HL-60/S4 (cell line): ENCODE data around the gene ZNF716.
"Not testable (repeated sequence)": the region's sequence is repeated elsewhere in the genome, so short reads cannot be mapped to it uniquely, and the experiment has no call there.

ENCODE experiments used
- in situ Hi-C: fragments of 300-500 bp; cut with MboI; formaldehyde crosslinking; loops from 2 replicates; pipeline ENCODE4 v1.14.3; 2022; ENCODE audit warnings: low sequenced_read_pairs

Gene ZNF716

DNA sequence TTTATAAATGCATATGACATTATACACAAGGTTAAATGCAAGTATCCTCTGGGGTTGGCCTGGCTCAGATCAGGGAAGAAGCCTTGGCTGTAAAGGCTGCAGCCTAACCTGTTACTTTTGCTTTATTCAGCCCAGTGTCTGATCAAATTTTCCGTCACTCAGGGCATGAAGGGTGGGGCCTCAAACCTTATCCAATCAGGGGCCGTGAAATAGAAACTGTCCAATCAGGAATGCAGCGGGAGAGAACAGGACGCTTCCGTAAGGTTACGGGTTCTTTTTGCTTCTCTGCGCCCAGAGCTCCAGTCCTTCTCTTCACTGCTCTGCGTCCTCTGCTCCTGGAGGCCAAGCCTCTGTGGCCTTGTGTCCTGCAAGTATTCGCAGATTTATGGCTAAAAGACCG is at the start of gene ZNF716:
Gene ZNF716 (plus strand): TSS at position 274 of the 400 bp plus-strand sequence. CDS start 112 bp downstream, at position 386.
- in situ Hi-C loops: no loop called here

DNA sequence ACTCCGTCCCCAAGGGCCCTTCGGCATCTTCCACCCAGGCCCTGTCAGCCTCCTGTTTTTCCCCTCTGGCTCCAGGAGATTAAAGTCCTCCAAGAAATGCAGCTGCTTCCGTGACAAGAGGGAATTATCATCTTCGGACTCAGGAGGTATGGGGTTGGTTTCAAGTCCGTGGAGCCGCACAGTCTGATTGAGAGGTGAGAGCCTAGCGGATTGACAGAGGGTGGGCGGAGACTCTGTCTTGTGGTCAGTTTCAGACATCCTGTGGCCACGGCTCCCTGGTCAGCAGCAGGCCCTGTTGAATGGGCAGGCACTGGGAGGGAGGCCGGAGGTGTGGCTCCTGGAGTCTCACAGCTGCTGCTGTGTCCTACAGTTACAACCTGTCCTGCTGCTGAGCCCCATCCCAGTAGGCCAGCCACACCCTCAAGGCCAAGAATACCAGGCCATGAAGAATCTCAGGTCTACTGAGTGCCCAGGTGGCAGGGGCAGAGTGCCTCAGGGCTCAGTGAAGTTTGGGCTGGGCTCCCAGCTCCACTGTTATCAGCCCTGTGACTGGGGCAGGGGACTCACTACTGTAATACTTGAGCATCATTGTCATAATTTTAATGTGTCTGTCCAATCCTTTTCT is 49.3 kb upstream of the ZNF716 start:
- in situ Hi-C loops: no loop called here

DNA sequence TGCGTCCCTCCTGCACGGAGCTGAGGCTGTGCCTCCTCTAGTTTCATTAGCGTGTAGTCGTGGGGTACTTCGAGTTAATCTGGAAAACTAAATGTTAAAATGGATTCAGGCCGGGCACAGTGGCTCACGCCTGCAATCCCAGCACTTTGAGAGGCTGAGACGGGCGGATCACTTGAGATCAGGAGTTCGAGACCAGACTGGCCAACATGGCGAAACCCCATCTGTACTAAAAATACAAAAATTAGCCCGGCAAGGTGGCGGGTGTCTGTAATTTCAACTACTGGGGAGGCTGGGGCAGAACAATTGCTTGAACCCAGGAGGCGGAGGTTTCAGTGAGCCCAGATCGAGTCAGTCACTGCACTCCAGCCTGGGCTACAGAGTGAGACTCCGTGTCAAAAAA is 46.9 kb upstream of the ZNF716 start:
- in situ Hi-C loops: not testable (repeated sequence)

DNA sequence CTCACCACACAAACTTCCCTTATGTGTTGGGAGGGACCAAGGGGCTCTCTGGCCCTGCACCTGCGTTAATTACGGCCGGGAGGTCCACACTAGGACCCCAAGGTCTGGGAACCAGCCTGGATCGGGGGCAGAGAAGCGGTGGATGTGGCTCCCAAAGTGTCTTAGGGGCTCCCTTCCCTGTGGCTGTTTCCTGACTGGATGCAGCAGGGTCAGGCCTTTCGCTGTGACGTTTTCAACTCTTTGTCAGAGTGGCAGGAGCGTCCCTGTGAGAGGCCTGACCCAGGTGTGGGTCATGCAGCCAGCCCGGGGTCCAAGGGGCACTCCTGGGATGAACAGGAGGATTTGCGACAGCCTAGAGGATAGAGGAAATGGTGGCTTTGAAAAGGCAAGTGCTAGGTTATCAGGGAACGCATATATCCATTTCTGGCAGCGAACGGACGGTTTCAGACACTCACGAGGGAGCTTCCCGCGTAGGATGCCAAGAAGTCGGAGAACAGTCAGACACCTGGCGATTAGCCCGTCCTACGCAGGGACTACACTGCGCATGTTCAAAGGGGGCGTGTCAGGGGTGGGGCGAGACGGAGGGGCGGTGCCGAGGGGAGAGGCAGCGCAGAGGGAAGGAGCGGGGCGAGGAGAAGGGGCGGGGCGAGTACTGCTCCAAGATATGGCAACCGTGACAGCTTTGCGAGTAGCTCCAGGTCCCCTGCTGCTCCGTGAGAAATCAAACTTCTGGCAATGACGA is 46.2 kb upstream of the ZNF716 start:
- in situ Hi-C loops: no loop called here

DNA sequence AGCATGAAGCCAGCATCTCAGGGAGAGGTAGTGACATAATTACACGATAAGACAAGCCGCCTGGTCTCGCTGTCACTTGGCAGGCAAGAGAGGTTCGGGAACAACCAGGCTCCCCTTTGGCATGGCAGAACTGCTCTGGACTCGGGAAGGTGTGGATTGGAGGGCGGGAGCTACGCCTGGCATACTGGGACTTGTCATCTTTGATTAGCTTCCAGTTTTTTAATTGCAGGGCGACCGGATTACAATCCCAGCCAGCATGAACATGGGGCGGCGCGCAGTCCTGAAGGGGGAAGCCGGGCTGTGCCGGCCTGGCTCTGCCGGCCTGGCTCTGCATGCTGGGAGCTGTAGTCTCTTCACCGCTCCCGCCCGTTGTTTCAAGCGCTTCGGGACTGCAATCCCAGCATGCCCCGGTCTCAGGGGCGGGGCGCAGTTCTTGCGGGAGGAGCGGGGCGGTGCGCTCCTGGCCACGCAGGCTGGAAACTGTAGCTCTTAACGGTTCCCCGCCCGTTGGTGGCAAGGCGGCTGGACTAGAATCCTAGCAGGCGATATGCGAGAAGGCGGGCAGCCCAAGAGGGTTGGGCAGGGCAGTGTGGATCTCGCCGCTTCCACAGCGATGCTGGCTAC is 45.5 kb upstream of the ZNF716 start:
- in situ Hi-C loops: no loop called here

DNA sequence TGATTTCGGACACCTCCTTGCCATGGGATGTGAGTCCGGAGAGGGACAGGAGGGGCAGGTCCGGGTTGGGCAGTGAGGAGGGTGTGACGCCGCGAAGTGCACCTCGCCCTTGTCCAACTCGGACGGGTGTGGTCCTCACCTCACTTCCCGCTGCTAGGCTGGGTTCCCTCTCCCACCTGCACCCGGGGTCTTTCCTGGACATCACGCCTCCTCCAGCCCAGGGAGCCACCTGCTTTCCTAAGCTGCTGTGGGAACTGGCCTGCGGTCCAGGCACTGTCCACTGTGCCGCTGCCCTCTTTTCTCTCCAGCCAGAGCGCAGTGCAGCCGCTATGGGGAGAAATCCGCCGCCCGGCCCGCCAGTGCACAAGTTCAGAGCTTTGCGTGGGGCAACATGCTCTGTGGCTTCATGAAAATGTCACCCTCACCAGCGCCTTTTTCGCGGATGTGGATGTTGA is 45.0 kb upstream of the ZNF716 start:
- in situ Hi-C loops: no loop called here

DNA sequence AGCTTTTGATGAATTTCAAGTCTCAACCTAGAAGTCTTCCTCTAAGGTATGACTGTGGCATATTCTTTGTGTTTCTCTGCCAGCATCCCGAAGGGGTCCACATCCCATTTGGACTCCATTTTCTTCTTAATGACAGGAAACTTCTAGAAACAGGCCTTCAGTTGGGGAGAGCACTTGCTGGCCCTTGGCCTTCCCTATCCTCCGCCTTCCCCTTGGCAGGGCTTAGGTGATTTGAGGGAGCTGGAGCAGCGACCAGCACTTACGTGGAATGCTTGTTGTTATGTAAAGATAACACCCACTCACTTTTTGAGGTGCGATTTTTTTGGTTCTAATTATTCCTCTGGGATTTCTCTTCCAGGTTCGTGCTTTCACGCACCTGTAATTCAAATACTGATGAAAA is 42.9 kb upstream of the ZNF716 start:
- in situ Hi-C loops: no loop called here

DNA sequence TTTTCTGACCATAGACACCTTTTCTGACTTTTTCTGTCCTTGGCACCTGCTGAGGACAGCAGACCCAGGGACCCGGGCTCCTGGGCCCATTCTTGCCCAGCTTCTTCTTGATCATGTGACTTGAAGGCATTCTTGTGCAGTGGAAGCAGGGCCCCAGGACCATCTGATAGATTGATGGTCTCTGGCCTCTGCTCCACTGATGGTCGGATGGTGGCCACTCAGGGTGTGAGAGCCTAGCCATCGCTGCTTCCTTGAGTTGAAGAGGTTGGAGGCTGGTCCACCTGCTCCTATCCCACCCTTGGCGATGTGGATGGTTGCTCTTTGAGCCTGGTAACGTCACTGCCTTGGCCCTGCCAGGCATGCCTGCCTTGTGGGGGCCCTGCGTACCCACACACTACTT is 37.8 kb upstream of the ZNF716 start:
- in situ Hi-C loops: no loop called here

DNA sequence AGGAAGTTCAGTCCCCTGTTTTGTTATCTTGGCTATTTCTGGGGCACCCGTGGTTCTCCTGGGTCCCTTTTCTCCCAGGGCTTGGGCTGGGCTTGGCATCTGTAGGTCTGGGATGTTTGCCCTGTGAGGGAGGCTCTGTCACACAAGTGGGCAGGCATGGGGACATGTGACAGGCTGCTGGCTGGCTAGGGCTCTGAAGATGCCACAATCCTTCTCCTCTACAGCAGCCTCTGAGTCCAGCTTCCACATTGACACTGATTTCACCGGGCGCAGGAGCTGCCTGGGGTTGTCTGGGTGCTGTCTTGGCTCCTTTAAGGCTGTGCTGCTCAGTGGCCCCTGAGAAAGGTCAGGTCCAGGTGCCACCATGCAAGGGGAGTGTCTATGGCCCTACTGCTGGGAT is 37.4 kb upstream of the ZNF716 start:
- in situ Hi-C loops: no loop called here

DNA sequence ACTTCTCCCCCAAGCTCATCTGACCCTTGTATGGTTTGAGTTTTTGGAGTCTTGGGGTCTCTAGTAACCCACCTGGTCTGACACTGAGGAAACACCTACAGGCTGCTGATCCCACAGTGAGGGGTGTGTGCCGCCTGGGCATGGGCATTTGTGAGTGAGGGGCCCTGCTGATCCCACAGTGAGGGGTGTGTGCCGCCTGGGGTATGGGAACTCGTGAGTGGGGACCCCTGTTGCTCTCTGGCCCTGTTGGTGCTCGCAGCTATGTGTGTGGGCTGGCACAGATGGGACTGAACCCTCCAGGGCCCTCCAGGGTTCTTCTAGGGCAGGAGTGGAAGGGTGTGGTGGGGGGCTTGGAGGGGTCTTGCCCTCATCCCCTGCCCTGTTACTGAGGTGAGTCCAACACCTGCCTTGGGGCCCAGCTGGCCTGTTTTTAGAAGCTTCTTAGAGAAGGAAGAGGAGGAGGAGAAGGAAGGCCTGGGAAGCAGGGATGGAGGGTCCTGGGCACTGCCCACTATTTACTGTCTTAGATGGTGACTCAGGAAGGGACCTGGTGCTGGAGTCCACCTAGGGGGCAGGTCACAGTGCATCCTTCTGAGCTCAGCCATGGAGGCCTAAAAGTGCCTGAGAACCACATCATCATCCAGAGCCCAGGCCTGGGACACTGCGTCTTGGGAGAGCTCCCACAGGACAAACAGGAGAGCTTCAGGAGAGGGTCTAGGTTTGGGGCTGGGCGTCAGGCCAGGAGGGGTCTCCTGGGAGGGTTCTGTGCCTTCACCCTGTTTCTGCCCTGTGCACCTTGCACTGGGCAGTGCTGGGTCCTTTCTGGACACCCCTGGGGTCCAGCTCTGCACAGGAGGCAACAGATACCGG is 36.2 kb upstream of the ZNF716 start:
- in situ Hi-C loops: no loop called here

DNA sequence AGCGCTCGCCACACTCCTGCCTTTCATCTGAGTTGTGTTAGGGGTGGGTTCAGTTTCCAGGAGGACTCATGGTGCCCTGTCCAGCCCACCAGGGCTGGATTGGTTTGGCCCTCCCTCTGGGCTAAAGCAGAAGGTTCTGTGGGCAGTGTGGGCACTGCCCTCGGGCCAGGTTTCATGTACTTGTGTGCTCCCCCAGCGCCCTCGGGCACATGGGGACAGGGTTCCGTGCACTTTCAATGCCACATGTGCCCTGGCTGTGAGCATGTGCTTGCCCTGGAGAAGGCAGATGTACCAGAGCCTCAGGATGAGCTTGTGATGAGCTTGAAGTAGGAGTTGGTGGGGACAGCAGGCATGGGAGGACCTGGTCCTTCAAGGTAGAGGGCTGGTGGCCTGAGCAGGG is 35.6 kb upstream of the ZNF716 start:
- in situ Hi-C loops: no loop called here

DNA sequence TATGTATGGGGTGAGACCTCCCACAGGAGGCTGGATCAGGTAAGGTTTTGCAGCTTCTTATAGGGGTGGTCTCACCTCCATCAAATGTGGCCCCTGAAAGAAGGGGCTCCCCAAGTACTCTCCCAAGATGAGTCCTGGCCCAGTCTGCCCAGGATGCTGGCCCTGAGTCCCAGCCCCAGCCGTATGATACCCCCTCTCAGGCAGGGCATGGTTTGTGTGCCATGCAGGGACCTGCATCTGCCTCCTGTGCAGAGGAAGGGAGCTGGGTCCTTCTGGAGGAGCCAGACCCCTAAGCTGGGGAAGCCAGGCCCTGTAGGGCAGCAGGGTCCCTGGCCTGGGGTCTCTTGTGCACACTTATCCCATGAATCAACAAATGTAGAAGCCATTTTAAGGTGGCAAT is 35.1 kb upstream of the ZNF716 start:
- in situ Hi-C loops: no loop called here

DNA sequence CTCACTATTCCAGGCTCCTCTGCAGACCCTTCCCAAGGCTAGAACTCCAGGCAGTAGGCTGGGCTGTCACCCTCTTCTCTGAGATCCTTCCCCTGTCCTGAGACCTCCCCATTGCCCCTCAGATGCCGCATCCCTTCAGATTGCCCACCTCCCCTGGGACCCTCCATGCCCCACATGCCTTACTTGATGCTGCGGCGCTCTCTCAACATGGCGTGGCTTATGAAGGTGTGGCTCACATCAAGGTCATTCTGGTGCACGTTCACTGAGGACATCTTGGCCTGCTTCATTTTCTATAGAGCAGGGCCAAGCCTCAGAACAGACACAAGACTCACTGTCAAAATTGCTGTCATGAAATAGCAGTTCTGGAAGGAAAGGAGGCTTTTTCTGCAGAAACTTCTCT is 34.7 kb upstream of the ZNF716 start:
- in situ Hi-C loops: no loop called here

DNA sequence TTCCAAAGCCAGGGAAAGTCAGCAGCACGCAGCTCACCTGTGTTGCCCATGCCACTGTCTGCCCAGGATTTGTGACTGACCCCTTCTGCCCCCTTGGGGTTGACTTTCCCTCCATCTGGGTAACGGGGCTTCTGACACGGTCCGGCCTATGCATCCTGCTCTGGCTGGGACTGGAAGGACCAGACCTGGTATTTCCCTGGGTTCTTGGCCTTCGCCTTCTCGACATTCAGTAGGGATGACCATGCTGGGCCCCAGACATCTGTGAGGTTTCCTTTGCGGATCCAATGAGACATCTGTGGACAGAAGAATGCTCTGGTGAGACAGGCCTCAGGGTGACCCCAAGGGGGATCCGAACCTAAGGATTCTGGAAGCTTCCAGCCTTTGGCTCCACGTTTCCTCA is 34.2 kb upstream of the ZNF716 start:
- in situ Hi-C loops: no loop called here

DNA sequence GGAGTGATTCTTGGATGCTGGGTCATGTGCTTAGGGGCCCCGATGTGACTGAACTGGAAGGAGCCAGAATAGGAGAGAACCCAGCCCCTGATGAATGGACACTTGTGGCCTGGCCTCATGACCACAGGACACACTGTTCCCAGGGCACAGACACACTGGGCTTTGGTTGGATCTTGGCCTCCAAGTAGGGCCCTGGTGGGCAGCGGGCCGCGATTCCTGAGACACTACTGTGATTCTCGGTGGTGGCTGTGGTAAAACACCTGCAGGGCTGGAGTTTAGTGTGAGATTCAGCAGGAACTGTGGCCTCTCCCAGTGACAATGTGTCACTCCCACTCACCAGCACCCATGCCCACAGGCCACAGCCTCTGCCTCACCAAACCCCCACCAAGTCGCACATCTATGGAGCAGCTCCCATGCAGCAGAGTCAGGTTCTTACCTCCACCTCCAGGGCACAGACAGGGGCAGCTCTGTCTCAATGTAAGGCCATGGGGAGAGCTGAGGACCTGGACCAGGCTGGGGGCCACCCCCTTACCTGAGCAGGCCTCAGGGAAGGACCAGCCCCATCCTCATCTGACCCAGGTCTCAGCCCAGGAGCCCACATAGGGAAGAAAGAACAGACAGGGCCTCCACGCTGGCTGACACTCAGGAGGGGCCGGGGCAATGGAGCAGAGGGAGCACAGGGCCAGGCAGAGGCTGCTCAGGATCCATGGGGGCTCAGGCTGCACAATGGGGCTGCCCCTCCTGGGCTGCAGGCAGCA is 33.2 kb upstream of the ZNF716 start:
- in situ Hi-C loops: no loop called here

DNA sequence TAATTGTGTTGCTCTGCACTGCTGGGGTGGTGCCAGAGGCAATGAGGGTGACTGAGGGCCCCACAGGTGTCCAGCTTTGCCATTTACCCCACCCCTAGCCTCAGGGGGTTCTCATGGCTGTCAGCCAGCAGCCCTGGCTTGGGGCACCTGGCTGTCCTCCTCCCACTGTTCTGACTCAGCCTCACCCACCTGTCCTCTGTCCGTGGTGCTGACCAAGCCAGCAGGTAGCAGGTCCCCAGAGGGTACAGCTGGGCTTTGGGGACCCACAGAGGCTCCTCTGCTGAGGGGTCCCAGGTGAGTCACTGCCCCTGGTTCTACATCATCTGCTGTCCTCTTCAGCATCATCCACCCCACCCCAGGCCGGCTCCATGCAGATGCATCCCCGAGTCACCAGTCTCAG is 32.2 kb upstream of the ZNF716 start:
- in situ Hi-C loops: no loop called here

DNA sequence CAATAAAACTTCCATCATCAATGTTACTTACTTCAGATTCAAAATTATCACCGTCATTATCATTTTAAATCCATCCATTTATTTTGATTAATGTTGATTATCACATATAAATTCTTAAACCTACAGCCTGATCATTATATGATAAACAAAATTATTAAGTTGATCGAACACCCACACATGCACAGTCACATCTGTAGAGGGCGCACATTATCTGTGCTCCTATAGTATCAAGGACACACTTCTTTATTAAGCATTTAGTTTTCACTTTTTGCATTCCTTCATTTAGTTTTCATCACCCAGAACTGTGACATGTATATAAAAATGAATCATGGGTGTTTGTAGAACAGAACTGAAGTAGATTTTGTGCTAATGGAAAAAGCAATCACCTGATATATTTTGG is 26.2 kb upstream of the ZNF716 start:
- in situ Hi-C loops: no loop called here

DNA sequence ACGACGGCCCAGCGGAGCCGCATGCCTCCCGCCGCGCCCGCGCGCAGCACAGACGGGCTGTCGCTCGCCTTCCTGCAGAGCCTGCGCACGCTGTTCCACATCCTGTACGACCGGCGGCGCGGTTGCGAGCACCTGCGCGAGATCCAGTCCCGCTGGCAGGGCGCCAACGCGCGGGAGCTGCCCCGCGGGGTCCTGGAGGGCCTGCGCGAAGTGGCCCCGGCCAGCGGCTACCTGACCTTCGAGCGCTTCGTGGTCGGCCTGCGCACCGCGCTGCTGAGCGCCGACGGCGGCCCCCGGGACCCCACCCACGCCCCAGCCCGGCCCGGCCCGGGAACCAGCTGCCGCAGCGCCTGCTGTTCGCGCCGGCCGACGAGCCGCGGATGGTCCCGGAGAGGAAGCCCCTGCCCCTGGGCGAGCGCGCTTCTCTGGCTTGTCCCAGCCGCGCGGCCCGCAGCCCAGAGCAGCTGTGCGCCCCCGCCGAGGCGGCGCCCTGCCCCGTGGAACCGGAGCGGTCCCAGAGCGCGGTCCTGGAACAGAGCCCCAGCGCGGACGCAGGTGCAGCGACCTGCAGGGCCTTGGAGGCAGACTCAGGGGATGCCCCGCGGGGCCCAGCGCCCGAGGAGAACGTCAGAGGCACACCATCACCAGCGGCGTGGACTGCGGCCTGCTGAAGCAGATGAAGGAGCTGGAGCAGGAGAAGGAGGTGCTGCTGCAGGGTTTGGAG is 25.3 kb upstream of the ZNF716 start:
- in situ Hi-C loops: no loop called here

DNA sequence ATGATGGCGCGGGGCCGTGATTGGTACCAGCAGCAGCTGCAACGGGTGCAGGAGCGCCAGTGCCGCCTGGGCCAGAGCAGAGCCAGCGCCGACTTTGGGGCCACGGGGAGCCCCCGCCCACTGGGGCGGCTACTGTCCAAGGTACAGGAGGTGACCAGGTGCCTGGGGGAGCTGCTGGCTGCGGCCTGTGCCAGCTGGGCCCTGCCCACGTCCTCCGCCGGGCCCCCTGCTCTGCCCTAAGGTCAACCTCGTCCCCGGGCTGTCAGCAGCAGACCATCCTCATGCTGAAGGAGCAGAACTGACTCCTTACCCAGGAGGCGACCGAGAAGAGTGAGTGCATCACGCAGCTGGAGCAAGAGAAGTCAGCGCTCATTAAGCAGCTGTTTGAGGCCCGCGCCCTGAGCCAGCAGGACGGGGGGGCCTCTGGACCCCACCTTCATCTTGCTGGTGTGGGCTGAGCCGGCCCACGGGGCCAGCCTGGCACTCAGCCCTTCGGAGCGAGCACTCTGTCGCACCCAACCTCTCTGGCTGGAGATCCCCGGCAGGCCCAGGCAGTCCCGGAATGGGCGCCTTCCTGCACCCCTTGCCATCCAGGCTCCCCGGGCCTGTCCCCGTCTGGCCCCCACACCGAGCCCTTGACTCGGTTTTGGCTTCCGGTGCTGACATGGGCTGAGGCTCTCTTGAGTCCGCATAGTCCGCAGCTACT is 24.6 kb upstream of the ZNF716 start:
- in situ Hi-C loops: no loop called here
